Mesothelial cell of epicardium (in vitro differentiated cells): ENCODE results near the gene OGG1. TPM values are rescaled to one million over a fixed set of nuclear protein-coding genes. Genes with fewer than 3 reads are reported as not detected.
A peak's percentile ranks its signal among the peaks of the same experiment; 100 is the strongest.

ENCODE experiments used
- DNase-seq, 2 experiments: peaks; one replicate each; pipeline ENCODE4 v3.0.0; 2021; ENCODE audit warnings: low spot score in 2 of 2; ENCODE audit not compliant: unreplicated experiment in 2 of 2
- H3K27ac Mint-ChIP-seq: 2 replicates; pipeline ENCODE4 v1.8.0; 2021; ENCODE audit warnings: mixed read lengths
- H3K27me3 Mint-ChIP-seq: 2 replicates; pipeline ENCODE4 v1.8.0; 2021; ENCODE audit warnings: low read depth, mixed read lengths
- H3K36me3 Mint-ChIP-seq: 2 replicates; pipeline ENCODE4 v1.8.0; 2021; ENCODE audit warnings: mixed read lengths
- H3K4me1 Mint-ChIP-seq: 2 replicates; pipeline ENCODE4 v1.8.0; 2021; ENCODE audit warnings: mixed read lengths
- H3K4me3 Mint-ChIP-seq: 2 replicates; pipeline ENCODE4 v1.8.0; 2021; ENCODE audit warnings: mild to moderate bottlenecking, moderate library complexity, mixed read lengths
- H3K9me3 Mint-ChIP-seq: 2 replicates; pipeline ENCODE4 v1.8.0; 2021; ENCODE audit warnings: mixed read lengths
- CTCF ChIP-seq: fragments of 200-600 bp; sonication (generic); IDR thresholded peaks from one replicate; pipeline ENCODE4 v1.5.0; 2021; ENCODE audit warnings: antibody characterized with exemption; ENCODE audit not compliant: unreplicated experiment
- total RNA-seq: library from RNA; stranded (reverse); gene quantifications from 3 replicates; pipeline ENCODE4 v1.2.1, GENCODE V29; 2021

The OGG1 gene
- total RNA-seq, 1 donor from 2014 or later = 51.0 TPM

GRCh38 chr3:9792405-9793160 is 42.8 kb downstream of the OGG1 start, which contains the start of the genes ARPC4 and TADA3:
Gene ARPC4 (plus strand): TSS chr3:9793082. CDS start chr3:9793122, 40 bp downstream.
Gene TADA3 (minus strand): TSS chr3:9792473. CDS start chr3:9791466, 1,007 bp downstream.
- peak within 1 kb of the TSS; percentile 98 for H3K4me3 Mint-ChIP-seq
- peaks cover 22% of the 10 kb centered on the region for H3K4me1 Mint-ChIP-seq
- H3K27ac Mint-ChIP-seq = peak within 1 kb of the TSS; percentile 100
- peak; percentile 84 to 88 for DNase-seq
- no peaks in the 10 kb centered on the region for H3K9me3 Mint-ChIP-seq
- H3K27me3 Mint-ChIP-seq = no peaks in the 10 kb centered on the region
- no peak for TF ChIP-seq CTCF
- H3K36me3 Mint-ChIP-seq = peaks cover 26% of the 10 kb centered on the region

DNA sequence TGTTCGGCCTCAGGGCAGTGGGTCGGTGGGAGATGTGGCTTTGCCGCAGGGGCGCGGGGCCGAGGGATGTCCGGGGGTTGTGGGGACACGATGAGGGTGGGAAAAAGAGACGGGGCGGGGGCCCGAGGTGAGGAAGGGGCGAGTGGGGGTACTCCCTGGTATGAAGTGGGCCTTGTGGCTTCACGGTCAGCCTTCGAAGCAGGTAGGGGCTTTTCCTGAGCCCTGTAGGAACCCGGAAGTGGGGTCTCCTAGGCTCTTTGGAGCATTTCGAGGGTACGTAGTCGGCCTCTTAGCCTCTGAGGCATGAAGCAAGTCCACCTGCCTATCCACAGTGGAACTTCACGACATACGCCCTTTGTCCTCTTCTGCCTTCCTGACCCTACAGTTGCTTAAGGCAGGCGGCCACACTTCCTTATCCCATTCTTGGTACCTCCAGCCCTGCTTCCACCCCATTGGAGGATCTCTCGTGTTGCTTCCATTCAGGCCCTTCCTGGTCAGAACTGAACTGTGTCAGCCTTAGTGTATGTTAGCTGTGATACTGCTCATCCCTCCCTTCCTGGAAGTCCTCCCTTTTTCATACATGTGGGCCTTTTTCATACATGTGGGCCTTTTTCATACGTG is 43.5 kb downstream of the OGG1 start:
- H3K27me3 Mint-ChIP-seq = no peaks in the 10 kb centered on the region
- peaks cover 22% of the 10 kb centered on the region for H3K4me1 Mint-ChIP-seq
- peaks cover 29% of the 10 kb centered on the region for H3K36me3 Mint-ChIP-seq

DNA sequence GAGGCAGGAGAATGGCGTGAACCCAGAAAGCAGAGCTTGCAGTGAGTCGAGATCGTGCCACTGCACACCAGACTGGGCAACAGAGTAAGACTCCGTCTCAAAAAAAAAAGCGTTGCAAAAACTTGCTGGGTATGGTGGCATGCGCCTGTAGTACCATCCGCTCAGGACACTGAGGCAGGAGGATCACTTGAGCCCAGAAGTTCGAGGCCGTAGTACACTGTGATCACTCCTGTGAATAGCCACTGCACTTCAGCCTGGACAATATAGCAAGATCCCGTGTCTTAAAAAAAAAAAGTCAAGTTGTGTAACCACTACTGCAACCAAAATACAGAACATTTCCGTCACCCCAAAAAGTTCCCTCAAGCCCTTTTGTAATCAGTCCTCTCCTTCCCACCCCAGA is 44.6 kb downstream of the OGG1 start:
- H3K9me3 Mint-ChIP-seq = no peaks in the 10 kb centered on the region
- DNase-seq = no peak
- peak overlapping the region; percentile 69 for H3K27ac Mint-ChIP-seq
- H3K4me1 Mint-ChIP-seq = peaks cover 22% of the 10 kb centered on the region
- H3K27me3 Mint-ChIP-seq = no peaks in the 10 kb centered on the region
- peaks cover 25% of the 10 kb centered on the region for H3K36me3 Mint-ChIP-seq
- H3K4me3 Mint-ChIP-seq = peak overlapping the region; percentile 98
- no peak for TF ChIP-seq CTCF

More for the DNA sequence above, 43.5 kb downstream of the OGG1 start:
- Mint-ChIP-seq H3K9me3 (no peaks in the 10 kb centered on the region), H3K4me3 (peak overlapping the region; percentile 98), H3K27ac (peak overlapping the region; percentile 100)
- DNase-seq = no peak
- no peak for TF ChIP-seq CTCF

- Mint-ChIP-seq H3K4me3 (peak overlapping the region; percentile 48), H3K9me3 (no peaks in the 10 kb centered on the region), H3K27ac (peak overlapping the region; percentile 35), H3K36me3 (peaks cover 21% of the 10 kb centered on the region), H3K27me3 (no peaks in the 10 kb centered on the region), H3K4me1 (peaks cover 22% of the 10 kb centered on the region)
- TF ChIP-seq CTCF = no peak
- DNase-seq = no peak
These were observed 45.5 kb downstream of the OGG1 start for GRCh38 chr3:9795207-9795606.

- Mint-ChIP-seq H3K9me3 (no peaks in the 10 kb centered on the region), H3K27ac (no peak overlapping the region), H3K4me3 (no peak overlapping the region), H3K4me1 (peaks cover 12% of the 10 kb centered on the region), H3K36me3 (peaks cover 24% of the 10 kb centered on the region), H3K27me3 (no peaks in the 10 kb centered on the region)
- DNase-seq = no peak
- TF ChIP-seq CTCF = no peak
These were observed 47.6 kb downstream of the OGG1 start for GRCh38 chr3:9797196-9797945.
